ENCODE results near the gene ZNF268.

GRCh38 chr12:133174901-133175300 is 6.4 kb upstream of the ZNF268 start:
- TF ChIP-seq POLR2A (IDR thresholded peaks at IDR 0.05; ENCODE audit: low read depth, low read length) (no peak), POU2F2 (IDR thresholded peaks at IDR 0.05; ENCODE audit: low read depth, low read length) (no peak), TAF1 (IDR thresholded peaks at IDR 0.05; ENCODE audit: low read depth, low read length) (no peak), POLR2AphosphoS5 (IDR thresholded peaks at IDR 0.05; ENCODE audit: low read depth, low read length) (no peak), SPI1 (IDR thresholded peaks at IDR 0.05; ENCODE audit: low read depth, low read length) (no peak)

Measured in GM12891 (cell line).